HepG2 (cell line): ENCODE measurements around the gene SFTPA2.

Experiments
- BRCA1 ChIP-seq: sonication (generic); formaldehyde crosslinking; IDR thresholded peaks from 2 replicates; pipeline ENCODE4 v1.4.0; 2020; ENCODE audit warnings: missing genetic modification reagents
- CTCF ChIP-seq: sonication (generic); formaldehyde crosslinking; IDR thresholded peaks from 2 replicates; pipeline ENCODE4 v1.5.0; 2020; ENCODE audit warnings: mild to moderate bottlenecking, missing genetic modification reagents, moderate library complexity
- EP300 ChIP-seq, 3 experiments: sonication (generic) in 1 of 3; formaldehyde crosslinking in 1 of 3; IDR thresholded peaks; 2 replicates each; pipeline versions ENCODE4 v1.5.1 to v1.6.1; 2011 to 2020; ENCODE audit warnings: low read depth in 2 of 3, low read length in 2 of 3, borderline replicate concordance in 1 of 3, improper control_type of control experiment in 1 of 3, mild to moderate bottlenecking in 1 of 3, missing genetic modification reagents in 1 of 3, moderate library complexity in 1 of 3
- FOXK2 ChIP-seq: fragments of 450-650 bp; IDR thresholded peaks from 2 replicates; pipeline ENCODE4 v1.6.1; 2016
- GFI1 ChIP-seq: sonication (generic); formaldehyde crosslinking; IDR thresholded peaks from 2 replicates; pipeline ENCODE4 v1.5.0; 2020; ENCODE audit warnings: missing genetic modification reagents, mild to moderate bottlenecking, borderline replicate concordance
- MAFF ChIP-seq: IDR thresholded peaks from 2 replicates; pipeline ENCODE4 v1.6.1; 2011; ENCODE audit warnings: low read depth, low read length, improper control_type of control experiment
- NR0B2 ChIP-seq: sonication (generic); formaldehyde crosslinking; IDR thresholded peaks from 2 replicates; pipeline ENCODE4 v1.4.0; 2020; ENCODE audit warnings: mild to moderate bottlenecking, missing genetic modification reagents
- PBX3 ChIP-seq: sonication (generic); formaldehyde crosslinking; IDR thresholded peaks from 2 replicates; pipeline ENCODE4 v1.8.1; 2023; ENCODE audit warnings: missing genetic modification reagents, inconsistent platforms, borderline replicate concordance
- POLR2A ChIP-seq, 2 experiments: IDR thresholded peaks; 2 replicates each; pipeline ENCODE4 v1.6.1; 2011; ENCODE audit warnings: low read depth in 2 of 2, low read length in 2 of 2, mild to moderate bottlenecking in 1 of 2, moderate library complexity in 1 of 2; ENCODE audit not compliant: insufficient read depth in 1 of 2
- RAD21 ChIP-seq: fragments of 450-650 bp; formaldehyde crosslinking; IDR thresholded peaks from 2 replicates; pipeline ENCODE4 v1.5.0; 2020; ENCODE audit warnings: mild to moderate bottlenecking
- ZNF18 ChIP-seq: sonication (generic); formaldehyde crosslinking; IDR thresholded peaks from 2 replicates; pipeline ENCODE4 v1.8.0; 2022; ENCODE audit warnings: mild to moderate bottlenecking, missing genetic modification reagents; ENCODE audit not compliant: insufficient replicate concordance
- ZNF225 ChIP-seq: sonication (generic); formaldehyde crosslinking; IDR thresholded peaks from 2 replicates; pipeline ENCODE4 v1.4.0; 2020; ENCODE audit warnings: mild to moderate bottlenecking, missing genetic modification reagents
- ZNF572 ChIP-seq: sonication (generic); formaldehyde crosslinking; IDR thresholded peaks from 2 replicates; pipeline ENCODE4 v1.5.1; 2020; ENCODE audit warnings: mild to moderate bottlenecking, missing genetic modification reagents
- ZNF609 ChIP-seq: sonication (generic); formaldehyde crosslinking; IDR thresholded peaks from 2 replicates; pipeline ENCODE4 v1.4.0; 2020; ENCODE audit warnings: mild to moderate bottlenecking, missing genetic modification reagents, borderline replicate concordance

DNA sequence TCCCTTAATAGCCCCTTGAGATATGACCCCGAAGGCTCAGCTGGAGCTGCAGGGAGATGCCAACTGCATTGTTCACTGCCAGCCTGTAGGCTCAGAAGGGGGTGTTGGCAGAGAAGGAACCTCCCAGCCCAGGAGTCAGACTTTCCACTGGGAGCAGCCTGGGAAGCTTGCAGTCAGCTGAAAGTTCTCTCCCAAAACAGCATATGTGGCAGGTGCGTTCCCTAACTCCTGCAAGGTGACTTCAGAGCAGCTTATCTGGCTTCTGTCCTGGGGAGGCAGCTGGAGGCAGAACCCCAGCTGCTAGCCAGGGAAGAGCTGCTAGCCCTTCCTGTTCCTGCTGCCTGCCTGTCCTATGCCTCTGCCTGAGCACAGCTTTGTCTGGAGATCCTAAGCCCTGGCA lies 8.1 kb downstream of the SFTPA2 start:
- TF ChIP-seq EP300 (IDR thresholded peaks at IDR 0.05; ENCODE audit: low read depth in 2 of 2, low read length in 2 of 2) (no peak), EP300 (CRISPR knock-in tag; IDR thresholded peaks at IDR 0.05; ENCODE audit: borderline replicate concordance) (no peak), NR0B2 (CRISPR knock-in tag) (no peak), ZNF609 (CRISPR knock-in tag) (no peak), CTCF (CRISPR knock-in tag) (no peak), ZNF18 (CRISPR knock-in tag) (no peak), POLR2A (IDR thresholded peaks at IDR 0.05; ENCODE audit: insufficient read depth in 1 of 2, low read depth in 2 of 2, low read length in 2 of 2) (no peak), FOXK2 (no peak), MAFF (no peak), BRCA1 (CRISPR knock-in tag) (no peak), RAD21 (CRISPR knock-in tag) (no peak), GFI1 (no peak), ZNF225 (CRISPR knock-in tag) (no peak), ZNF572 (CRISPR knock-in tag) (no peak), PBX3 (CRISPR knock-in tag) (no peak)
